A549 (cell line): ENCODE measurements around the gene CDC42.

ENCODE experiments used
- MYC ChIP-seq: IDR thresholded peaks from 2 replicates; pipeline ENCODE4 v1.6.1; 2012; ENCODE audit warnings: mild to moderate bottlenecking, inconsistent platforms, low read length, improper control_type of control experiment, borderline replicate concordance
- POLR2A ChIP-seq: IDR thresholded peaks from 2 replicates; pipeline ENCODE4 v1.6.1; 2012; ENCODE audit warnings: mild to moderate bottlenecking, low read length
- REST ChIP-seq: fragments of 200-600 bp; sonication (generic); IDR thresholded peaks from 2 replicates; pipeline ENCODE4 v1.6.1; 2016; ENCODE audit warnings: antibody characterized with exemption, mild to moderate bottlenecking, moderate library complexity

GRCh38 chr1:22089787-22090186, 37.3 kb downstream of the CDC42 start:
- TF ChIP-seq POLR2A (no peak), MYC (no peak), REST (no peak)
